GM12873 (cell line): ENCODE results near the gene PSMG3.

ENCODE experiments used
- TF ChIP-seq, protein P1 (sequence below): IDR thresholded peaks from 2 replicates; pipeline ENCODE4 v1.5.1; 2012; ENCODE audit warnings: low read depth, mild to moderate bottlenecking, moderate library complexity, low read length, control low read depth; ENCODE audit not compliant: insufficient read depth; ENCODE audit errors: missing control alignments

PSMG3 gene

DNA sequence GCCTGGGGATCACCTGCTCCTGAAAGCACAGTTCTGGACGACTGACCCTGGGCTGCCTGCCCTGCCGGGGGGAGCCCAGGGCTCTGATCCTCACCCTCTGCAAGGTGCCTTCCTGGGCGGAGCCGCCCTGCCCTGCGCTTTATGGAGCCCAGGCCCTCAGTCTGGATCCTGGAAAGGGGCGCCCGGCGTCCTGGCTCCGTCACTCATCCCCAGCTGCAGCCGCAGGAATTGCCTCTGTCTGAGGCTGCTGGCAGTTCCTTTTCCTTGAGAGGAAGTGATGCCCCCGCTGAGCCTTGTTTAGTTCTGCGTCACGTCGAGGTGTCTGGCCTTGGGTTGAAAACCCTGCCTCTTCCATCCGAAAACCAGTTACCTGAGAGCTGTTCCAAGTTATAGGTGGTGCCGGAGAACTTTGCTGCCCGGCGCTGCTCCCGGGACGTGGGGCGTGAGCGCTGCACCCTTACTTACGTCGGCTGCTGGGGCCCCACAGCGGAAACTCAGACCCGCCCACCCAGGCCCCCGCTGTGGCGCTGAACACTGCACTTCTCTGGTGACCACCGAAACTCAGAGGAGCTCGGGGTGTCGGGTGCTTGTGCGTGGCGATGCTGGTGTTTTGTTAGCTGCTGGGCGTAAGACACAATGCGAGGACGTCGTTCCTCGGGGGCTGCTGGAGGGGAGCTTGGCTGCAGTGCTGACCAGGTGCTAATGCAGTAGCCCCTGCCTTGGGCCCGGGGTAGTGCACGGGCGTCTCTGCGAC is 34.0 kb downstream of the PSMG3 start:
- TF ChIP-seq, protein P1, sequence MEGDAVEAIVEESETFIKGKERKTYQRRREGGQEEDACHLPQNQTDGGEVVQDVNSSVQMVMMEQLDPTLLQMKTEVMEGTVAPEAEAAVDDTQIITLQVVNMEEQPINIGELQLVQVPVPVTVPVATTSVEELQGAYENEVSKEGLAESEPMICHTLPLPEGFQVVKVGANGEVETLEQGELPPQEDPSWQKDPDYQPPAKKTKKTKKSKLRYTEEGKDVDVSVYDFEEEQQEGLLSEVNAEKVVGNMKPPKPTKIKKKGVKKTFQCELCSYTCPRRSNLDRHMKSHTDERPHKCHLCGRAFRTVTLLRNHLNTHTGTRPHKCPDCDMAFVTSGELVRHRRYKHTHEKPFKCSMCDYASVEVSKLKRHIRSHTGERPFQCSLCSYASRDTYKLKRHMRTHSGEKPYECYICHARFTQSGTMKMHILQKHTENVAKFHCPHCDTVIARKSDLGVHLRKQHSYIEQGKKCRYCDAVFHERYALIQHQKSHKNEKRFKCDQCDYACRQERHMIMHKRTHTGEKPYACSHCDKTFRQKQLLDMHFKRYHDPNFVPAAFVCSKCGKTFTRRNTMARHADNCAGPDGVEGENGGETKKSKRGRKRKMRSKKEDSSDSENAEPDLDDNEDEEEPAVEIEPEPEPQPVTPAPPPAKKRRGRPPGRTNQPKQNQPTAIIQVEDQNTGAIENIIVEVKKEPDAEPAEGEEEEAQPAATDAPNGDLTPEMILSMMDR, result no peak

DNA sequence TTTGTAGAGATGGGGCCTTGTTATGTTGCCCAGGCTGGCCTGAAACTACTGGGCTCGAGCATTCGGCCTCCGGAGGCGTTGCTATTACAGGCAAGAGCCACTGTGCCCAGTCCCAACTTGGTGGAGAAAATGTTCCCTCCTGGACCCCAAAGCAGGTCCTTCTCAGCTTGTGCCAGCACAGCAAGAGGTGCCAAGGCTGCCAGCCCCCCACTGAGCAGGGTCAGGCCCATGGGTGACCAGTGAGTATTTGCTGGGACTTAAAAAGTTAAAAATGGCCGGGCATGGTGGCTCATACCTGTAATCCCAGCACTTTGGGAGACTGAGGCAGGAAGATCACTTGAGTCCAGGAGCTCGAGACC is 34.8 kb downstream of the PSMG3 start:
- TF ChIP-seq, protein P1, result no peak

DNA sequence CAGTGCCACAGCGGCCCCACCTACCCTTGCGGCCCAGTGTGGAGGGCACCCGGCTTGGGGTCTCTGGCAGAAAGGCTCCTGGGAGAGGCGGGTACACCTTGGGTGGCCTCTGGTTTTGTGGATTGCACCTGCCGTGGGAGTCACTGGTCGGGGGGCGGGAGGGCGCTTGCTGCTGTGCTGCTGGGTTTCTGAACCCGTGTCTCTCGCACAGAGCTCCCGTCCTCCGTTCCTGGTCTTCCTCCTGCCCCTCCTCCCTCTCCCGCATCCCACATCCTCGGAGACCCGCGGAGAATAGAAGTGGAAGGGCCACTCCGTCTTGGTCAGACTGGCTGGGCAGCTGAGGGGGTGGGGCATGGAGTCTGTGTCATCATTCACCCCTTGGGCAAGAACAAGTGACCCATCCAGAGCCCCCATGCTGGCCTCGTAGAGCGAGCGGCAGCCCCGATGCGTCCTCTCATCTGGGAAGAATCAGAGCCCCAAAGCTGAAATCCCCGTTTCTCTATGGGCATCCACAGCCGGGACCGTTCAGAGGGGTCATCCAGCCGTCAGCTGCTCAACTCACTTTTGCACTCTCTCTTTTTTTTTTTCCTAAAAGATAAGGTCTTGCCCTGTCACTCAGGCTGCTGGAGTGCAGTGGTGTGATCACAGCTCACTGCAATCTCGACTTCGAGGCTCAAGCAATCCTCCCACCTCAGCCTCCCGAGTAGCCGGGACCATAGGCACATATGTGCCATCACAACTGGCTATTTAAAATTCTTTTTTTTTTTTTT is 35.3 kb downstream of the PSMG3 start:
- TF ChIP-seq, protein P1, result no peak

DNA sequence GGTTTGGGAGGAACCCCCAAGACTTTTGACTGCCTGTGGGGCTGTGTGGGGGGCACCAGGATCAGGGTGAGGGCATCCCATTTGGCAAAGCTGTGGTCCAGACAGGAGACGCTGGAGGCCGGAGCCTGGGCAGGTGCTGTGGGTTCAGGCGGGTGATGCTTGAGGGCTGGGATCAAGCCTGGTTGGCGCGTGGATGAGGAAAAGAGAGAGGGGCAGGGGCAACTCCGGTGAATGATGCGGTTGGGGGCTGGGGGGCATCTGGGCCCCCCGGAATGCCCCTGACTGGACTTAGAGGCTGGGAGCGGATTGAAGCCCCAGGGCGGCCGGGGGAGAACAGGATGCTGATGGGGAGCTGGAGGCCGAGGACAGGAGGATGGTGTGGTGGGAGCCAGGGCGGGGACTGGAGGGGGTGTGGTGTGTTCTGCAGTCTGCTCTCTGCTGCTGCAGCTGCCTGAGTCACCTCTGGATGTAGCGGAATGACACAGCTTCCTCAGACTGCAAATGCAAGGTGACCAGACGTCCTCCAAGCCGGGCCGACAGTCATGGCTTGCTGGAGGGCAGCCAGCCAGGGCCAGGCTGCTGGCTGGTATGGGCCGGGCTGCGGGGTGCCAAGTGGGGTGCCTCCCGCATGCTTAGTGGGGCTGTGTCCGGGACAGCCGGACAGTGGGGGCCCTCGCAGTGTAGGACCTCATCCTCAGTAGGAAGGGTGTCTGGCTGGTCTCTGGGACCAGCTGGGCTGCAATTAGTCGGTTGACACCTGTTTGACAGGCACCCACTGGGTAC is 36.1 kb downstream of the PSMG3 start:
- TF ChIP-seq, protein P1, result no peak

DNA sequence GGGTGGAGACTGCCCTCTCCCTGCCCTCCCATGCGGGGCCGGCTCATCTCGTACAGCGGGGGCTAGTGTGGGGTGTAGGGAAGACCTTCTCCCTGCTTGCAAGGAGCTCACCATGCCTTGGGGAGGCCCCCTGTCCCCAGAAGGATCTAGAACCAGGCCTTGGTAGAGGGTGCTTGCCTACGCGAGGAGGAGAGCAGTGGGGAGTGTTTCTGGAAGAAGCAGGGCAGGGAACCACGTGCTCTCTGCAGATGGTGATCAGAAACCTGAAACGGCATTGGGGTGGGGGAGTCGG is 36.6 kb downstream of the PSMG3 start:
- TF ChIP-seq, protein P1, result no peak

DNA sequence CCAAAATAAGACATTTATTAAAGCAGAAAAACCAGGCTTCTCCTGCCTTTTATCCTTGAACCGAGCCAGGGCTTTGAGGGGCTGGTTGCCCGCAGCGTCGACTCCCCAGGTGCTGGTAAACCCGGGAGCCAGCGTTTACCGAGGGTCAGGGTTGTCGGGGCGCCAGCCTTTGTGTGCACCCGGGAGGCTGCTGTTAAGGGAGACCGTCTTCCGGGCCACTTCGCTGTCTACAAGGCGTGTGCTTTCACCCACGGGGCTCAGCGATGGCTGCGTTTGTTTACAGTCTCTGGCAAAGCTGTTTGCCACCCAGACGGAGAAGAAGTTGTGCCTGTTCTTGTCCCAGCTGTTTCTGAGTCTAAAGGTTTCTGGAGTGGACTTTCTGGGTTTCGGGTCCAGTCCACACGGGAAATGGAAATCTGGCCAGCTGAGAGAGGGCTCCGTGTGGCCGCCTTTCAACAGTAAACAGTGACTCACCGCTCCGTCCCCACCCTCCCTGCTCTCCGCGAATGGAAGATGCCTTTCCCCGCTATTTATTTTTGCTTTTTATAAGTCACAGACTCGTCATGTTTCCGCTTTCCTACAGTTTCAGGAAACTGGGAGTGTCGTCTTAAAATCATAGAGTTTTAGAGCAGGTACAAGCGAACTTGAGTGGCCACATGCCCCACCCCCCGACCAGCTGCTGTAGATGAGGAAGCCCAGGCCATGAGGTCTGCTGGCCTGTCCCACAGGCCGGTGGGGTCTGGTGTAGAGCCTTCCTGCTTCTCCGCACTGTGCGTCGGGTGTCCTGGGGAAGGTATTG is 37.2 kb downstream of the PSMG3 start:
- TF ChIP-seq, protein P1, result no peak
